GM21515 (cell line): Measurements from ENCODE around the gene CASS4.
A peak's percentile ranks its signal among the peaks of the same experiment; 100 is the strongest.

Experiments used
- ATAC-seq: cut with Tn5 transposase; IDR thresholded peaks from one replicate; pipeline ENCODE4 v1.9.1; 2021; ENCODE audit not compliant: unreplicated experiment

Gene CASS4

DNA sequence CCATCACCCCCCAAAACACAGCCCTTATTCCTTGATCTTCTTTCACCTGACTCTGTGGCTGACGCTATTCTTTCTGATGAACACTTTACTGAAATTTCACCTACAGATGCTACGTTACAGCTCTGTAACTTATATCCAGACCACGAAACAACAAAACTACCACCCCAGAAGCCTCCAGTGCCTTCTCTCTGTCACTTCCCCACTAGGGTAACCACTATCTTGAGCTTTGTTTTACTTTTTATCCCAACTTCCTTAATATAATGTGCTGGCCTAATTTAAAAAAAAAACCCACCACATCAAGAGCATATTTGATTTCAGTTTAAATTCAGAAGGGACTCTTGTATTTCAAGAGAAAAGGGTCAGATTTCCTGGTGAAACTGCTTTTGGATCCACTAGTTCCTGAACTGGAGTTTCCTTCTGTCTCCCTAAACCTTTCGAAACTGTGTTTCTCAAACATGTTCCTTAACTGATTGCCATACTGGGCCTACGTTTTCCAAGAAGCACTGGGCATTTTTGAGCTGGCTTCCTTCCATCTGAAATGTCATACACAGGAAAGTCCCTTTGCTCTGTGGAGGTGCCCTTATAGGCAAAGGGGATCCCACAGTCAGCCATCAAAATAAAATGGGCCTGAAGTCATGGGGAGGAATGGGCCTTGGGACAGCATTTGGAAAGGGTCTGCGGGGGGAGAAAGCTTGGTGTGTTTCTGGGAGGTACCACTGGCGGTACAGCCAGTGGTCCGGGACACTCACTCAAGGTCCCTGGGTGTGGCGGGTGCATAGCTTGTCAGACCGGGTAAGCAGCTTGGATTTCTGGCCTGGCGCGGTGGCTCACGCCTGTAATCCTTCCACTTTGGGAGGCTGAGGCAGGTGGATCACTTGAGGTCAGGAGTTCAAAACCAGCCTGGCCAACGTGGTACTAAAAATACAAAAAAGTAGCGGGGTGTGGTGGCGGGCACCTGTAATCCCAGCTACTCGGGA, 30.6 kb downstream of the CASS4 start:
- no peak for ATAC-seq

DNA sequence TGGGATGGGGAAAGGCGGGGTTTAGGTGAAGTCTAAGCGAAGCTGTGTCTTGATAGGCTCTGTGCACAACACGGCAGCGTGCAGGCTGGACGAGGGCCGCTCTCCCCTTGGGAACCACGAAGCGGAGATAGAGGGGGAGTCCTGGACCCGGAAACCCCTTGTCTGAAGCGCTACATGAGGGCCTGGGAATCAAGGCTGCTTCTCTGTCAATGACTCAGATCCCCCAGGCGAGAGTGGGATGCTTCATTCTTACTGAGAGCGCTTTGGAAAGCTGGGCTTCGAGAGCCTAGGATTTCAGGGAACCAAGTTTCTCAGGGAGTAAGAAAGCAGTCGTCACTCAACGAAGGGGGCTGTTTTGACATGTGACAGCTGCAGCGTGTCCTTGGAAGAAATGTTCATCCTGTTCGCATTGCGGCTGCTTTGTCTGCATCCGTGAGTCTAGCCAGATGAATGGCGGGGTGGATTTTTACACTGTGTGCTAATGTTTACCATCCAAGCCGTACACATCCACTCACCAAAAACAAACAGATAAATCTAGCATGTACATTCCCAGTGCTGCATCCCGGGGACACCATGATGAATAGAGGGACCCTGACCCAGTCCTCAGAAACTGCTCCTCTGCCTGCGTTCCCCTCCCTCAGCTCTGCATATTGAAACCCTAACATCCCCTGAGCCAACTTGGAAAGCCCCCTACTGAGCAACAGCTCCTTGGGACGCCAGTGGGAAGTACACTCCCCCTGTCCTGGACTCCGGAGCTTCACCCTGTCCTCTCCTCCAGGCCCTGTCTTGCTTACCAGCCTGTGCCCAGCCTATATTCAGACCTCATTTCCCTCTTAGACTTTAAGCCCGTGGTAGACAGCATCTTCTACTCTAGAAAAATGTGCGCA, 31.8 kb downstream of the CASS4 start:
- no peak for ATAC-seq

DNA sequence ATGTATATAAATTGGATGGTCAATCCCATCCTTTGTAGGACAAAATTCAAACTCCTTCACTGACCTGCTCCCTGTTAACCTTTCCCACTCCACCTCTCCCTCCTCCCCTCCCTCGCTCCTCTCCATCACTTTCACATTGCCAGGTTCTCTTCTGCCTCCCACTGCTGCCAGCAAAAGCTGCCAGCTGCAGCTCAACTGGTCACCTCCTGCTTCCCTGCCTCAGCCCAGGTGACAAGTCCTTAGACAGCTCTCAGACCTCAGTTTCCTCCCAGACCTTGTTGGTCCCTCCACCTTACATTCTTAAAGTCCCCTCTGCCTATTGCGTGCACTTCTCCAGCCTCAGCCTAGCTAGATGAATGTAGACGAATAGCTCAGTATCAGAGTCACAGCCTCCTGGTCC, 33.1 kb downstream of the CASS4 start:
- no peak for ATAC-seq

DNA sequence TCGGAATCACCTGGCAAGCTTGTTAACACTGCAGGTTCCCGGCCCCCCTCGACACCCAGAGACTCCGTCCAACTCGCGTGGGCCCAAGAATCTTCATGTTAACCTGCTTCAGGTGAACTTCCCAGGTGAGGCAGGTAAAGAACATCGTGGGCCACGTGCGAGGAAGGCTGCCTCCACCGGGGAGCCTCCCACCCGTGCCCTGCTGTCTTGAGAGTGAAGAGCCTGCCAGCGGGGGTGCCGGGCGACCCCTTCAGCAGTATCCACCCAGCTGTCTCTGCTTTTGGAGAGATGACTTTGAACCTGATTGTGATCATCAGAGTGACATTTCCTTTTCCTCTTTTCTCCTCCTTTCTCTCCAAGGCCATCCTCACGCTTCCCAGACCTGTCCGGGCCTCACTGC, 33.5 kb downstream of the CASS4 start:
- no peak for ATAC-seq

DNA sequence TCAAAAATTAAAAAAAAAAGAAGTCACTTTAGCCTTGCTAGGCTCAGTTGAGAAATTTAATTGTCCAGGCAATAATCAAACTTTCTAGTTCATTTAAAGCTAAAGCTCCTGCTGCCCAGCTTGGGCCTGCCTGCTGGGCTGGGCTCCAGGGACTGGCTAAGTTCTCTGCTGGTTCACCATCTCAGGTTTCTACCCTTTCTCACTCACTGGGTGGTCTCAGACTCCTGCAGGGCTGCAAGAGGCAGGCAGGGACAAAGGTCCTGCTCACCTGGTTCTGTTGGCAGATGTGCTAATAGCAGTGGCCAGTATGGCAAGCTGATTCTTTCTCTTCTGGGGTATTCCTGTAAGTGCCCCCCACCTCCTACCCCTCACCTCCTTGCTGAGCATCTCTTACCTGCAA, 35.2 kb downstream of the CASS4 start:
- no peak for ATAC-seq

DNA sequence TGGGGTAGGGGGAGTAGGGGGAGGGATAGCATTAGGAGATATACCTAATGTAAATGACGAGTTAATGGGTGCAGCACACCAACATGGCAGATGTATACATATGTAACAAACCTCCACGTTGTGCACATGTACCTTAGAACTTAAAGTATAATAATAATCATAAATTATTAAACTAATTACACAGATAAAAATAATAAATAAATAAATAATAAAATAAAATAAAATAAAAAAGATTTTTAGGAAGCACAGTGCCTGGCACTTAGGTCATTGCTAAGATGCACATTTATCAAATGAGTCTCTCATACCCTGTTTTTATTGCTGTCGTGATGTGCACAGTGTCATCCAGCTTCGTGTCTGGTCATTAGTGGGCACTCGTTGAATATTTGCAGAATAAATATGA, 37.4 kb downstream of the CASS4 start:
- ATAC-seq: no peak

DNA sequence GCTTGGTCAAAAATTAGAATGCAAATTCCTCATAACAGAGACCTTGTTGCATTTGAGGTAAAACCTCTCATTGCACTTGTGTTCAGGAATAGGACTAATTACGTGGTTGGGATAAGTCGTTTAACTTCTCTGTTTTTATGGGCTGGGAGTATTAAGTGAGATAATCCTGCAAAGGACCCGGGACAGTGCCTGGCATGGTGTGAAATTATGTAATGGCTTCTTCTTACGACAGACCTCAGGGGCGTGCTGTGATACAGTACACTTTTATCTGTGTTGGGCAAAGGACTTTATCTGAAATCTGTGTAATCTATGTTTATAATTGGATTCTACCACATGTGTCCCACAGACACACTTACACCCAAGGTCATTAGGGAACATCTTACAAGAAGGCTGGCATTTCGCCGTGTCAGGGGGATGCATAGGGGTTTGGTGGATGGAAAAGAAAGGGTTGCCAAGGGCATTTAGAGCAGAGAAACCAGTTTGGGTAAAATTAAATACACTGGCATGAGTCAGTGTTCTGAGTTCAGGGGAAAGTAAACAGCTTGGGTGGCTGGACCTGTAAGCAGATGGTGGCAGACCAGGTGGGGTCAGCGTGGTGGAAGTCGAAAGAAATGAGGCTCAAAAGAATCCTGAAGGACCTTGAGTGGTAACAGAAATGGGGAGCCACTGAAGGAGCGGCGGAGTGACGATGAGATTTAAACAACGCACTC, 39.2 kb downstream of the CASS4 start:
- ATAC-seq: no peak

DNA sequence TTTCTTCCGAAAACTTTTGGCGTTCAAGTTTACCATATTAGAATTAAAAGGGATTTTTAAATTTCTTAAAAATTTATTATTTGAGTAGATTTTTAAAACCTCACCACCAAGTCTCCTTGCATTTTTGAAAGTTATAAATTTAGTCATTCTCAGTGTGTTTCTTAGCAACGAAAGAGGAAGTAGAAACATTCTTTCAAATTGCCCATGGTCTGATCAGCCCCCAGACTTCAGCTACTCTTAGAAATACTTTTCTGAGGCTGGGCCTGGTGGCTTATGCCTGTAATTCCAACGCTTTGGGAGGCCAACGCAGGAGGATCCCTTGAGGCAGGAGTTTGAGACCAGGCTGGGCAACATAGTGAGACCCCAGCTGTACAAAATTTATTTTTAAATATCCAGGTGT, 41.3 kb downstream of the CASS4 start:
- ATAC-seq: peak; percentile 77

DNA sequence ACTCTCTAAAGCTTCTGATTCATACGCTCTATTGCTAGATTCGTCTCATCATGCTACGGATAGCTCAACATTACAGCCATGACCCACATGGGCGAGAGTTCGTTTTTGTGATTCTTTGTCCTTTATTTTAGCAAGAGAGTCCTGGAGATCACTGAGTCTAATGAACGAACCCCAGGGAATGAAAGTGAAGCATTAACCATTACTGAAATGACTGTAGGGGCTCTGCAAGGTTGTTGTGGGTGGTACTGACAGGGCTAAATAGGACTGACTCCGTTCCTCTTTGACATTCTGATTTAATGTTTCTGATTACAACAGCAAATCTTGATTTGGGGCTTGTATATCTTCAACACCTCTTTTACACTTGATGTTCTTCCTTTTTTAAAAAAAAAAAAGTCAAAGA, 42.7 kb downstream of the CASS4 start:
- ATAC-seq: peak; percentile 75

DNA sequence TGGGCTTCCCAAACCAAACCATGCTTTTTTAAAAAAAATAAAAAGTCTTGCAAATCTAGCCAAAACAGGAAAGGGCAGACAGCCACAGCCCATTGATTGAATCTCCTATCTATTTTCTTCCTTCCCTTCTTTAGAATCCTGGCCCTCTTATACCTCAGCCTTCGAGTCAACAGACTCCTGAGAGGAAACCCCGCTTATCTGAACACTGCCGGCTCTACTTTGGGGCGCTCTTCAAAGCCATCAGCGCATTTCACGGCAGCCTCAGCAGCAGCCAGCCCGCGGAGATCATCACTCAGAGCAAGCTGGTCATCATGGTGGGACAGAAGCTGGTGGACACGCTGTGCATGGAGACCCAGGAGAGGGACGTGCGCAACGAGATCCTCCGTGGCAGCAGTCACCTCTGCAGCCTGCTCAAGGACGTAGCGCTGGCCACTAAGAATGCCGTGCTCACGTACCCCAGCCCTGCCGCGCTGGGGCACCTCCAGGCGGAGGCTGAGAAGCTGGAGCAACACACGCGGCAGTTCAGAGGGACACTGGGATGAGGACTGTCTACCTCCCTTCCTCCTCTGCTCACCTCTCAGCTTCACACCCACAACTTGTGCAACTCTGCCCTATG, 46.3 kb downstream of the CASS4 start:
- no peak for ATAC-seq

DNA sequence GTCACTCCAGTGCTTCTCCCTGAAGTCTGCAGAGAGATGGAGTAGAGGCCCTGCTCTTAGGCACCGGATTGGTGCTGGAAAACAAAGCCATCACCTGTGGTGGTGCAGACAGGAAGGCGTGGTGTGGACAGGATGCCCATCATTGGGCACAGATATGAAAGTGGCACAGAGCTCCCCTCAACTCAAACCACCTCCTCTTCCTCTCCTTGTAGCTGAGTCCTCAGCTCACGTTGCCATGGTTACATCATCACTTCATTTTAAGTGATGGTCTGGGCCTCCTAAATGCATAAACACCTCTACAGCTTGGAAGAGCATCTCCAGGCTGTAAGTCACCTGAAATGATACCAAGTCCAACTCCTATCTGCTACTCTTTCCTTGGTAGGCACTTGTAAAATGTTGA, 48.4 kb downstream of the CASS4 start:
- ATAC-seq: no peak

DNA sequence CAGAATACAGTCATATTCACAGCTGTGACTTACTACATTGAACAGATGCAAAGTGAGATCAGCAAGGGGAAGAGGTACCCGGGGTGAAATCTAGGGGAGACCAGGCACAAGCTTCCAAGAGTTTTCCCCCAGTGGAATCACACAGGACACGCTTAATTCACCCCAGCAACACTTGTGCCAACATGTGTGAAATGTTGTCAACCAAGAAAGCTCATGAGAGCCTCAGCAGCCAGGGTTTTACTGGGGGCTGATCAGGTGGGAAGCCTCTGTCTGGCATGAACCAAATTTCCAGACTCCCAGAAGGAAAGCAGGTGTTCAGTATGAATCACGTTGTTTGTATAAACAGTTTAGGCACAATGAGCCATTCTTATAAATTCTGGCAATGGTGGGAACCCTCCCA, 49.5 kb downstream of the CASS4 start:
- ATAC-seq: no peak

DNA sequence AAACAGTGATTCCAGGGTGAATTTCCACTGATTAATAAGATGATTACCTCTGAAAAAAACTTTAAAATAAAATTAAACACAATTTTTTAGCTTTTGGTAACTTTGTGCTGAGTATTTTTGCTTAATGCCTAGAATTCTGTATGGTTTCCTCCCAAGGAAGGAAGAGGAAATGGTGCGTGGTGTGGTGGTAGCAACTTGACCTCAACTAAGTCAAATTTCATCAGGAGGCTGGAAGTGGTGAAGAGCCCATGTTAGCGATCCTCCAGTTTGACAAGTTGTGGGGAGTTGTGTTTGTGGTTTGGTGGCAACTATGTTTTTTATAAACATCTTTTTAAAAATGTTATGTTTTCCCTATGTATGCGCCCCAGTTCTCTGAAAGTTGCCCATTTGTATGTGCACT, 51.4 kb downstream of the CASS4 start:
- no peak for ATAC-seq

DNA sequence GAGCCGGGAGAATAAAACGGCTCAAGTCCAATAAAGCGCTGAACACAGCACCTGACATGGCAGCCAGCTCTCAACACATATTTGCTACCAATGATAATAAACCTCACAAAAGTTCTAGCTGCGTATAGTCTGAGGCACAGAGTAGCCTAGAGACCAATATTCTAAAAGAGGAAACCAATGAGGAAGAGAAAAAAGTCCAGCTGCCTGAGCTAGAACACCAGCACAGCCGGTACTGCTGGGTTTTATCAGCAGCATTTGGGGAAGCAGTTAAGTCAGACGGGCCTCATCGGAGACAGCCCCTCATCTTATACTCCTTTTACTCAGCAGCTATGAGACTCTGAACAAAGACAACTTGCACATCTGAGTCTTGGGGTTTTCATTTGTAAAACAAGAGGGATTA, 53.9 kb downstream of the CASS4 start:
- ATAC-seq: no peak

DNA sequence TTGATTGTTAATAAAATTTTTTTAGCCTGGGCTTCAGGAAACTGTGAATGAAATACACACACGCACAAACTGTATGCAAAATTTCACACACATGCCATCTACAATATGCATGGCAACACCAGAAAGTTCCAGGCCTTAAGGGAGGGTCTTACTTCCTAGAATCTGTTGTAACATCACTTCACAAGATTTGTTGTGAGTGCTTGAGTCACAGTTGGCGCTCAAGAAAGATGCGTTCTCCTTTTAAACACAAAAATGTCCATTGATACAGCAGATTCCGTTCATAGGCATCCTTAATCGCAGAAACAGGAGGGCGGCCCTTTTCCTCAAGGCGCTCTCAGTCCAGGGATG, 55.9 kb downstream of the CASS4 start:
- ATAC-seq: no peak

DNA sequence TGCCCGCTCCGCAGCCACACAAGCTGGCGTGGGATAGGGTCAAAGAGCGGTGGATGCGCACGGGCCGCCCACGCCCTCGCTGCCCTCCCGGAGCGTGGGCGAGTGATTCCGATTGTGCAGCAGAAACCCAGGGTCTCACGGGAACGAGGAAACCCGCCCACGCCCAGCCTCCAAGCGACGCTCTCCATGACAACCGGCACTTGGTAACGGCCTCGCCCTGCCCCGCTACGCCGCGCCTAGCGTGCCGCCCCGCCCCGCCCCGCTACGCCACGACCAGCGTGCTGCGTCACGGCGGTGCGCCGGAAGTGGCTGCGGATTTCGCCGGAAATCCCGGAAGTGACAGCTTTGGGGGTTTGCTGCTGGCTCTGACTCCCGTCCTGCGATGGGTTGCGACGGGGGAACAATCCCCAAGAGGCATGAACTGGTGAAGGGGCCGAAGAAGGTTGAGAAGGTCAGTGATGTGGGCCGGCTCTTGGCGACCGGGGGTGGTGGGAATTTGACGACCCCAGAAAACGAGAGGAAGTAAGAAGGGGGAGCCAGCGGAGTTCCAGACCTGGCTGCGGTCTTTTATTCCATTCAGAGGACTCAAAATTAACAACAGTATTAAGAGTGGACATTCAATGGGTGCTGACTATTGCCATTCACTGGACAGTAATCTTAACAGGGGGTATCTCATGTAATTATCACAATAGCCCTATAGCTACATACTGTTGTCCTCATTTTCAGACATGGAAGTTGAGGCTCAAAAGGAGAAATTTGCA, 56.4 kb downstream of the CASS4 start, which contains the start of gene RTF2:
Gene RTF2 (plus strand): TSS at position 312 of the 761 bp plus-strand sequence. CDS start 71 bp downstream, at position 383.
- ATAC-seq: peak; percentile 98

DNA sequence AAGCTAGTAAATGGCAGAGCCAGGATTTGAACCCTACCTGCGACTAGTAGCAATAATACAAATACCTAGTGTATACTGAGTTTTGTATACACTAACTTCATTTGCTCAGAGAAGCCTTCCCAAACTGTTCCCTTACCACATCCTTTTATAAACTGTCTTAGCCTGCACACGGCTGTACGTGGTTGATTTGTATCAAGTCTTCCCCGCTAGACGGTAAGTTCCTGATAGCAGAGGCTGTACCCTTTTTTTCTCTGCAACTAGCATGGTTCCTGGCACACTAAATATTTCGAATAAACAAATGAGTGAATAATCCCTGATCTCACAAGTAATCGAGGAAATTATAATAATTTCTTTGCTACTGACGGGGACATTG, 57.0 kb downstream of the CASS4 start:
- ATAC-seq: no peak

DNA sequence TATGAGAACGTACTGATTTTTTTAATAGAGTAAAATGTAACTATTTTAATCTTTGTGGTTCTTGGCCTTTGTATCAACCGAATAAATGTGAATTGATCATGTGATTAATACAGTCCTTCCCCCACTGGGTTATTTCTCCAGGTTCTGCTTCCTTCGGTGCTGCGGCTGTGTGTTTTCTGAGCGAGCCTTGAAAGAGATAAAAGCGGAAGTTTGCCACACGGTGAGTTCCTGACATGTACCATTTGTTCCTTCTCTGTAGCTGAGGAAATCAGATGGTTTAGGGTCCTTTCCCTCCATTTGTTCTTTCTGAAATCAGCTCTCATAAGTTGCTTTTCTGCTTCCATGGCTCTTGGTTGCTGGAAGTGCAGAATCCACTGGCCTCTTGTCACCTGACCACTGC, 71.9 kb downstream of the CASS4 start:
- no peak for ATAC-seq

DNA sequence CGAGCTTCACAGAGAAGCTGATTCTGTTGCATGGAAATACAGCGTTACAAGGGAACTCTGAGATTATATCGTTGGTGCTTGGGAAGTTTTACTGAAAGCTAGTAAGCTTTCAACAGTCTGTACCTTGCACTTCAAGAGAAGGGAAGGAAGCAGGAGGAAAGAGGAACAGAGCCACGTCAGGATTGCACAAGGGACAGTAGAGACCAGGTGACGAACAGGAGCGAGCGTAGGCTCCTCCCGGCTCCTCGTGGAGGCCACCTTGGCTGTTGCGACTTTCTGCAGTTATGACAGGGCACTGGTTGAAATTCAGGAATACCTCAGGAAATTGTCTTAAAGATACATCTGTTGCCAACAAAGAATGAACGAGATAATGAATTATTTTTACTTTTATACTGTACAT, 75.2 kb downstream of the CASS4 start:
- ATAC-seq: no peak

DNA sequence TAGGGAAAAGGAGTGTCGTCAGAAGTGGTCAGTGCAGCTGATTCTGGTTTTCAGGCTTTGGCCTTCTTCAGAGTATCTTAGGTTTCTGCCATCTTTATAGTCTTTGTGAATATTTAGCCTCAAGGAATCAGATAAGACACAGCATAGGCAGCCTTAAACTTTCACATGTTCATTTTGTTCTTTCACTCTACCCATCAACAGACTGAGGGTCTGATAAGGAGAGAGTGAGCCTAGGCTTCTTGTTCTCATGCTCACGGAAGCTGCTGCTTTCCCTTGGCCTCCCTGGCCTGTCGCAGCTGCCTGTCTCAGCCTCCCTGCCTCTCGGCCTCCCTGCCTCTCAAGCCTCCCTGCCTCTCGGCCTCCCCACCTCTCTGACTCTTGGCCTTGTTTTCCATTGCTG, 76.5 kb downstream of the CASS4 start:
- ATAC-seq: no peak
